Testis (tissue), 3 donors: ENCODE data around the gene CDH6. TPM values are rescaled to one million over a fixed set of nuclear protein-coding genes. Genes with fewer than 3 reads are reported as not detected.
"Not testable (repeated sequence)": the region's sequence is repeated elsewhere in the genome, so short reads cannot be mapped to it uniquely, and the experiment has no call there.

Source experiments
- DNase-seq: peaks from one replicate; pipeline ENCODE4 v3.0.0-alpha.2; 2019
- H3K27ac ChIP-seq, 2 donors: fragments of 200-600 bp; sonication (generic); one replicate each; pipeline ENCODE4 v1.5.1; 2019
- H3K27me3 ChIP-seq: fragments of 200-600 bp; sonication (generic); one replicate; pipeline ENCODE4 v1.5.1; 2019
- H3K36me3 ChIP-seq: fragments of 200-600 bp; sonication (generic); one replicate; pipeline ENCODE4 v1.5.1; 2017; ENCODE audit warnings: low read depth; ENCODE audit errors: missing control alignments
- H3K4me1 ChIP-seq: fragments of 200-600 bp; sonication (generic); one replicate; pipeline ENCODE4 v1.5.1; 2019
- H3K4me3 ChIP-seq, 2 donors: fragments of 200-600 bp; sonication (generic); one replicate each; pipeline ENCODE4 v1.5.1; 2017 to 2019
- H3K9me3 ChIP-seq: fragments of 200-600 bp; sonication (generic); one replicate; pipeline ENCODE4 v1.5.1; 2017
- CTCF ChIP-seq, 3 experiments: fragments of 450-650 bp in 2 of 3; fragments of 200-600 bp in 1 of 3; sonication (generic) in 1 of 3; IDR thresholded peaks; one replicate each; pipeline ENCODE4 v1.5.1; 2016 to 2019; ENCODE audit warnings: antibody characterized with exemption in 3 of 3, mild to moderate bottlenecking in 2 of 3, moderate library complexity in 1 of 3
- POLR2A ChIP-seq: fragments of 450-650 bp; IDR thresholded peaks from one replicate; pipeline ENCODE4 v1.6.1; 2017; ENCODE audit warnings: antibody characterized with exemption, mild to moderate bottlenecking, moderate library complexity
- WGBS, 2 donors: methylation state at CpG; one replicate each; pipeline ENCODE4 v1.1.5; 2018; 5-methylcytosine and 5-hydroxymethylcytosine counted together
- intact Hi-C: fragments of 100-400 bp; cut with DNase I; formaldehyde crosslinking; loops from one replicate; pipeline ENCODE4 v1.15.1; 2023; ENCODE audit warnings: low total_unique reads
- polyA plus RNA-seq: library from polyadenylated mRNA; stranded (reverse); fragments of 350-450 nt; fragmentation: Illumina TruSeq; extraction: RNeasy Lipid Tissue Mini Kit (QIAGEN cat#74804); gene quantifications from one replicate; pipeline ENCODE4 v1.2.3, GENCODE V29; 2014; ENCODE audit warnings: low read depth, low replicate concordance; ENCODE audit not compliant: insufficient read depth
- total RNA-seq, 2 donors: library from RNA; depleted of rRNA; stranded (reverse); fragments of >200 nt; gene quantifications; one replicate each; pipeline ENCODE4 v1.2.3, GENCODE V29; 2016

CDH6 gene
- total and polyA plus RNA-seq, 3 donors from 2014 or later: 0.68 to 3.6 (median 0.87) TPM

GRCh38 chr5:31350395-31350794, 156.9 kb downstream of the CDH6 start:
- 77 to 96% methylated on average over 1 of the region's 1 CpG for WGBS, 2 donors

GRCh38 chr5:31355337-31355736, 161.9 kb downstream of the CDH6 start:
- no peak for TF ChIP-seq POLR2A
- no peak for TF ChIP-seq CTCF (IDR thresholded peaks at IDR 0.05)
- intact Hi-C loops: no loop called here
- Histone ChIP-seq H3K36me3 (no peaks in the 10 kb centered on the region), H3K4me1 (no peaks in the 10 kb centered on the region), H3K9me3 (no peaks in the 10 kb centered on the region), H3K27ac (no peak overlapping the region), H3K27me3 (no peaks in the 10 kb centered on the region), H3K4me3 (no peak overlapping the region)
- DNase-seq: no peak
- WGBS, 2 donors: 52 to 78% methylated on average over 3 of the region's 3 CpGs

More at GRCh38 chr5:31350395-31350794, 156.9 kb downstream of the CDH6 start:
- intact Hi-C loops: no loop called here
- no peak for TF ChIP-seq CTCF (IDR thresholded peaks at IDR 0.05)
- no peak for TF ChIP-seq POLR2A
- Histone ChIP-seq H3K36me3 (no peaks in the 10 kb centered on the region), H3K9me3 (no peaks in the 10 kb centered on the region), H3K4me1 (no peaks in the 10 kb centered on the region), H3K27me3 (no peaks in the 10 kb centered on the region), H3K4me3 (no peak overlapping the region), H3K27ac (no peak overlapping the region)
- no peak for DNase-seq

- no peaks in the 10 kb centered on the region for H3K4me1 ChIP-seq
- H3K27ac ChIP-seq: no peak overlapping the region
- no peaks in the 10 kb centered on the region for H3K36me3 ChIP-seq
- H3K4me3 ChIP-seq: no peak overlapping the region
- no peaks in the 10 kb centered on the region for H3K9me3 ChIP-seq
- intact Hi-C loops: no loop called here
- no peaks in the 10 kb centered on the region for H3K27me3 ChIP-seq
- TF ChIP-seq CTCF (IDR thresholded peaks at IDR 0.05): no peak
- no peak for TF ChIP-seq POLR2A
- WGBS, 2 donors: 75 to 77% methylated on average over 8 to 11 of the region's 11 CpGs
- DNase-seq: no peak
These were observed 163.6 kb downstream of the CDH6 start for GRCh38 chr5:31357038-31357437.

- DNase-seq: no peak
- Histone ChIP-seq H3K36me3 (no peaks in the 10 kb centered on the region), H3K27me3 (no peaks in the 10 kb centered on the region), H3K27ac (no peak overlapping the region), H3K4me3 (no peak overlapping the region), H3K4me1 (no peaks in the 10 kb centered on the region), H3K9me3 (no peaks in the 10 kb centered on the region)
- 70 to 79% methylated on average over 3 of the region's 3 CpGs for WGBS, 2 donors
- intact Hi-C loops: no loop called here
- no peak for TF ChIP-seq CTCF (IDR thresholded peaks at IDR 0.05)
- no peak for TF ChIP-seq POLR2A
These were observed 166.4 kb downstream of the CDH6 start for GRCh38 chr5:31359839-31360238.

- intact Hi-C loops: no loop called here
- TF ChIP-seq CTCF (IDR thresholded peaks at IDR 0.05) (no peak), POLR2A (no peak)
- Histone ChIP-seq H3K9me3 (no peaks in the 10 kb centered on the region), H3K4me3 (no peak overlapping the region), H3K4me1 (no peaks in the 10 kb centered on the region), H3K36me3 (no peaks in the 10 kb centered on the region), H3K27ac (no peak overlapping the region), H3K27me3 (no peaks in the 10 kb centered on the region)
- 43 to 63% methylated on average over 1 of the region's 1 CpG for WGBS, 2 donors
- DNase-seq: no peak
These were observed 167.7 kb downstream of the CDH6 start for GRCh38 chr5:31361234-31361633.

- 80 to 91% methylated on average over 6 of the region's 6 CpGs for WGBS, 2 donors
- H3K27ac ChIP-seq, H3K4me1 ChIP-seq, intact Hi-C loops, H3K27me3 ChIP-seq, H3K9me3 ChIP-seq, H3K4me3 ChIP-seq, DNase-seq, H3K36me3 ChIP-seq: not testable (repeated sequence)
These were observed 168.4 kb downstream of the CDH6 start for GRCh38 chr5:31361704-31362528.
